Transverse colon (tissue), 4 donors: ENCODE measurements around the gene UBAC1. TPM values are rescaled to one million over a fixed set of nuclear protein-coding genes. Genes with fewer than 3 reads are reported as not detected.
"Not testable (repeated sequence)": the region's sequence is repeated elsewhere in the genome, so short reads cannot be mapped to it uniquely, and the experiment has no call there.

Source experiments
- DNase-seq: peaks from one replicate; pipeline ENCODE4 v3.0.0-alpha.2; 2019
- H3K27ac ChIP-seq, 4 donors: fragments of 200-600 bp; sonication (generic); 2 replicates each; pipeline ENCODE4 v1.5.1; 2016 to 2018; ENCODE audit warnings: inconsistent platforms in 4 of 4
- H3K27me3 ChIP-seq: fragments of 200-600 bp; sonication (generic); 2 replicates; pipeline ENCODE4 v1.5.1; 2017; ENCODE audit warnings: inconsistent platforms
- H3K36me3 ChIP-seq, 4 donors: fragments of 200-600 bp; sonication (generic); 2 replicates each; pipeline ENCODE4 v1.5.1; 2017 to 2019; ENCODE audit warnings: inconsistent platforms in 4 of 4
- H3K4me1 ChIP-seq, 4 donors: fragments of 200-600 bp; sonication (generic); 2 replicates each; pipeline ENCODE4 v1.5.1; 2017 to 2020; ENCODE audit warnings: inconsistent platforms in 4 of 4
- H3K4me3 ChIP-seq, 4 donors: fragments of 200-600 bp; sonication (generic); 1 replicate in 1 of 4; 2 replicates in 3 of 4; pipeline versions ENCODE4 v1.5.1 to v1.6.1; 2017 to 2019; ENCODE audit warnings: inconsistent platforms in 4 of 4
- H3K9me3 ChIP-seq, 2 donors: fragments of 200-600 bp; sonication (generic); 2 replicates each; pipeline ENCODE4 v1.5.1; 2017 to 2019; ENCODE audit warnings: inconsistent platforms in 2 of 2
- EP300 ChIP-seq: sonication (generic); formaldehyde crosslinking; IDR thresholded peaks from one replicate; pipeline ENCODE4 v1.6.1; 2017; ENCODE audit warnings: antibody characterized with exemption, low read depth
- POLR2A ChIP-seq: fragments of 450-650 bp; IDR thresholded peaks from one replicate; pipeline ENCODE4 v1.6.1; 2016; ENCODE audit warnings: antibody characterized with exemption, mild to moderate bottlenecking, moderate library complexity
- POLR2AphosphoS5 ChIP-seq, 3 donors: sonication (generic); formaldehyde crosslinking; IDR thresholded peaks; one replicate each; pipeline ENCODE4 v1.6.1; 2016; ENCODE audit warnings: antibody characterized with exemption in 3 of 3
- WGBS, 2 donors: methylation state at CpG; one replicate each; pipeline ENCODE4 v1.1.5; 2018; ENCODE audit warnings: low coverage in 1 of 2; 5-methylcytosine and 5-hydroxymethylcytosine counted together
- in situ Hi-C, 4 donors: fragments of 200-750 bp; cut with MboI; loops; one replicate each; pipeline versions ENCODE4 v1.15.0 to v1.15.1; 2017; ENCODE audit warnings: low sequenced_read_pairs in 3 of 4, low pct_ligation_motif_present in 1 of 4, low pct_unique_long_range_greater_than_20kb in 1 of 4
- intact Hi-C: fragments of 100-400 bp; cut with DNase I; formaldehyde crosslinking; loops from one replicate; pipeline ENCODE4 v1.15.1; 2023; ENCODE audit warnings: low total_unique reads
- total RNA-seq, 4 donors: library from RNA; depleted of rRNA; stranded (reverse); fragments of >200 nt; gene quantifications; one replicate each; pipeline ENCODE4 v1.1.0, GENCODE V29; 2016
- TF ChIP-seq, protein P1 (sequence below), 5 experiments: fragments of 200-600 bp in 3 of 5; fragments of 450-650 bp in 2 of 5; sonication (generic) in 3 of 5; IDR thresholded peaks; 1 replicate in 2 of 5; 2 replicates in 3 of 5; pipeline ENCODE4 v1.5.1; 2016 to 2017; ENCODE audit warnings: antibody characterized with exemption in 5 of 5, inconsistent platforms in 3 of 5, mild to moderate bottlenecking in 2 of 5, moderate library complexity in 1 of 5

The UBAC1 gene
- total RNA-seq, 4 donors from 2014 or later, result 42.6 to 91.9 (median 62.9) TPM

DNA sequence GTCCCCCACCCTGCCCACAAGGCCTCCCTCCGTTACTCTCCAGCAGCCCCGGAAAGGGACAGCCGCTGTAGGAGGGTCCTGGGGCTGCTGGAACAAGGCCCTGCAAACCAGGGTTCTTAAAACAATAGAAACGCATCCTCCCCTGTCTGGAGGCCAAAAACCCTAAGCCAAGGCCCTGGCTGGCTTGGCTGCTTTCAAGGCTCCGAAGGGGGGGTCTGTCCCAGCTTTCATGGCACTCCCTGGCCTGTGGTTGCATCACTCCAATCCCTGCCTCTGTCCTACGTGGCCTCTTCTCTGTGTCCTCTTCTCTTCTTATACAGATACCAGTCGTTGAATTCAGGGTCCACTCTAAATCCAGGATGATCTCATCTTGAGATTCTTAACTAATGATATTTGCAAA is 7.4 kb upstream of the UBAC1 start:
- 37 to 46% methylated on average over 2 to 7 of the region's 7 CpGs for WGBS, 2 donors
- Histone ChIP-seq H3K4me3 (no peak overlapping the region), H3K9me3 (no peaks in the 10 kb centered on the region), H3K36me3 (no peaks in the 10 kb centered on the region), H3K27ac (no peak overlapping the region), H3K27me3 (no peaks in the 10 kb centered on the region), H3K4me1 (peaks cover 0 to 4% (median 1%) of the 10 kb centered on the region in 4 donors)
- intact Hi-C loops (loop anchor here (2.0 kb wide), 1 partner anchor 154 kb away; no protein-coding TSS in a partner anchor), in situ Hi-C loops (loop anchor here in 3 of 4 donors (5.0 to 10.0 kb wide), 2 partner anchors 154 to 156 kb away; no protein-coding TSS in a partner anchor)
- TF ChIP-seq POLR2A, result no peak
- no peak for TF ChIP-seq EP300
- TF ChIP-seq, protein P1, sequence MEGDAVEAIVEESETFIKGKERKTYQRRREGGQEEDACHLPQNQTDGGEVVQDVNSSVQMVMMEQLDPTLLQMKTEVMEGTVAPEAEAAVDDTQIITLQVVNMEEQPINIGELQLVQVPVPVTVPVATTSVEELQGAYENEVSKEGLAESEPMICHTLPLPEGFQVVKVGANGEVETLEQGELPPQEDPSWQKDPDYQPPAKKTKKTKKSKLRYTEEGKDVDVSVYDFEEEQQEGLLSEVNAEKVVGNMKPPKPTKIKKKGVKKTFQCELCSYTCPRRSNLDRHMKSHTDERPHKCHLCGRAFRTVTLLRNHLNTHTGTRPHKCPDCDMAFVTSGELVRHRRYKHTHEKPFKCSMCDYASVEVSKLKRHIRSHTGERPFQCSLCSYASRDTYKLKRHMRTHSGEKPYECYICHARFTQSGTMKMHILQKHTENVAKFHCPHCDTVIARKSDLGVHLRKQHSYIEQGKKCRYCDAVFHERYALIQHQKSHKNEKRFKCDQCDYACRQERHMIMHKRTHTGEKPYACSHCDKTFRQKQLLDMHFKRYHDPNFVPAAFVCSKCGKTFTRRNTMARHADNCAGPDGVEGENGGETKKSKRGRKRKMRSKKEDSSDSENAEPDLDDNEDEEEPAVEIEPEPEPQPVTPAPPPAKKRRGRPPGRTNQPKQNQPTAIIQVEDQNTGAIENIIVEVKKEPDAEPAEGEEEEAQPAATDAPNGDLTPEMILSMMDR (IDR thresholded peaks at IDR 0.05), result no peak
- no peak for TF ChIP-seq POLR2AphosphoS5 (IDR thresholded peaks at IDR 0.05)
- no peak for DNase-seq

DNA sequence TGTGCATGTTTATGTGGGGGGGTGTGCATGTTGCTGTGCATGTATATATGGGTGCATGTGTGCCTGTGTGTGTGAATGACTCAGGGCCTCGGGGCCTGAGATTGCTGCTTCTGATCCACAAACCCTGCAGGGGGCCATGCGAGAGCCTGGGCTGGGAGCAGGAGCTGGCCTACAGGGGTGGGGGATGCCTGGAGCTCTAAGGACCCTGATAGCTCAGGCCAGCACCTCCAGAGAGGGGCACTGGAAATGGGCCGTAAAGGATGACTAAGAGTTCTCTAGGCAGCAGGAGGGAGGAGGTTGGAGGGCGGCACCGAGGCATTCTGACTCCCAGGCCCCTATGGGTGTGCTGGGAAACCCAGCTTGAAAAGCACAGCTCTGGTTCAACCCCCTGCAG is 6.9 kb upstream of the UBAC1 start:
- TF ChIP-seq EP300 (no peak), POLR2A (no peak), POLR2AphosphoS5 (IDR thresholded peaks at IDR 0.05) (no peak)
- TF ChIP-seq, protein P1 (IDR thresholded peaks at IDR 0.05), result no peak
- Histone ChIP-seq H3K9me3 (no peaks in the 10 kb centered on the region), H3K27me3 (no peaks in the 10 kb centered on the region), H3K4me1 (peaks cover 0 to 4% (median 1%) of the 10 kb centered on the region in 4 donors), H3K36me3 (no peaks in the 10 kb centered on the region), H3K4me3 (no peak overlapping the region), H3K27ac (no peak overlapping the region)
- DNase-seq, result no peak
- intact Hi-C loops, result loop anchor here (2.0 kb wide), 1 partner anchor 155 kb away; no protein-coding TSS in a partner anchor
- WGBS, 2 donors, result 38% methylated on average over 5 of the region's 5 CpGs; no CpG with 5 or more reads in 1 of the 2 donors
- in situ Hi-C loops, result loop anchor here in 3 of 4 donors (5.0 to 10.0 kb wide), 2 partner anchors 154 to 157 kb away; no protein-coding TSS in a partner anchor

DNA sequence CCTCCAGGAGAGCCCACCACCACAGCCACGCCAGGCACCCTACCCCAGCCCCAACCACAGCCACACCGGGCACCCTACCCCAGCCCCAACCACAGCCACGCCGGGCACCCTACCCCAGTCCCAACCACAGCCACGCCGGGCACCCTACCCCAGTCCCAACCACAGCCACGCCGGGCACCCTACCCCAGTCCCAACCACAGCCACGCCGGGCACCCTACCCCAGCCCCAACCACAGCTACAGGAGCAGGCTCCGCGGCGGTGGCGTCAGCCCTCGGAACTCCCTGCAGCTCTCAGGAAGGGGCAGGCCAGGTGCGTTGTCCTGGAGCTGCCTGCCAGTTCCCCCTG is 5.7 kb upstream of the UBAC1 start:
- H3K9me3 ChIP-seq, H3K4me1 ChIP-seq, DNase-seq, H3K4me3 ChIP-seq, H3K36me3 ChIP-seq, H3K27ac ChIP-seq, intact Hi-C loops, H3K27me3 ChIP-seq: not testable (repeated sequence)
- in situ Hi-C loops, result loop anchor here in 3 of 4 donors (5.0 to 10.0 kb wide), 2 partner anchors 155 to 158 kb away; no protein-coding TSS in a partner anchor
- WGBS, 2 donors, result 73% methylated on average over 12 of the region's 16 CpGs; no CpG with 5 or more reads in 1 of the 2 donors

DNA sequence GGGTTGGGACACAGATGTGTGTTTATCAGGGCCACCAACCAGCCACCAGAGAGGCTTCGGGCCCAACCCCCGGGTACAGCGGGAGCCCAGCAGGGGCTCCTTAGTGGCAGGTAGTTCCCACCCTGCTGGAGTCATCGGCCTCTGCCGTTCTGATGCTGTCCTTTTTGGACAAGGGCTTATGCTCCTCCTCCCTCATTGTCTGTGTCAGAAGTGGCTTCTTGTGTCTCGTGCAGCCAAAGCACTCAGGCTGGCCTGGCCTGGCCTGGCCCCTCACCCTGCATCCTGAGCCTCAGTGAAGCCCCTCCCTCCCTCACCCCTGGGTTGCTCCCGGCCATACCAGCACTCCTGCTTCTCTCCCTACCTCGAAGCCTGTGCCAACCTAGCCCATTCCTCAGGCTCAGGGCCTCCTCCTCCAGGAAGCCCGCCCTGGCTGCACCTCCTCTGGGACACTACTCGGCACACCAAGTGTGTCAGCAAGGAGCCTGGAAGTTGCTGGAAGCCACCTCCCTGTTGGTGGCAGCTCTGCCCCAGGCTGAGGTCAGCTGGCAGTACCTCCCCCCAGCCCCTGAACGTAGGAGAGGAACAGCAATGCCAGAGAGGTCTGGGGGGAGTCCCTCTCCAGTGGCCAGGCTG is 4.1 kb upstream of the UBAC1 start:
- in situ Hi-C loops, result loop anchor here in 3 of 4 donors (5.0 to 10.0 kb wide), 2 partner anchors 157 to 160 kb away; no protein-coding TSS in a partner anchor

More for the DNA sequence above, 4.1 kb upstream of the UBAC1 start:
- peaks cover 1 to 6% (median 3%) of the 10 kb centered on the region in 4 donors for H3K4me1 ChIP-seq
- H3K27ac ChIP-seq, result no peak overlapping the region
- TF ChIP-seq POLR2AphosphoS5 (IDR thresholded peaks at IDR 0.05) (no peak), EP300 (no peak), POLR2A (no peak)
- TF ChIP-seq, protein P1 (IDR thresholded peaks at IDR 0.05), result no peak
- no peaks in the 10 kb centered on the region for H3K27me3 ChIP-seq
- no peaks in the 10 kb centered on the region for H3K36me3 ChIP-seq
- no peaks in the 10 kb centered on the region for H3K9me3 ChIP-seq
- intact Hi-C loops, result no loop called here
- no peak overlapping the region for H3K4me3 ChIP-seq
- WGBS, 2 donors, result 66 to 81% methylated on average over 3 to 10 of the region's 11 CpGs
- no peak for DNase-seq
